Liver (tissue), 3 donors: ENCODE results near the gene NOL4L.

Experiments used
- EGR1 ChIP-seq, 2 donors: IDR thresholded peaks; 2 replicates each; pipeline ENCODE4 v1.6.1; 2016 to 2018; ENCODE audit warnings: antibody characterized with exemption in 2 of 2, low read depth in 2 of 2
- RXRA ChIP-seq, 2 donors: IDR thresholded peaks; 2 replicates each; pipeline ENCODE4 v1.6.1; 2017 to 2018; ENCODE audit warnings: antibody characterized with exemption in 2 of 2, mild to moderate bottlenecking in 1 of 2
- TF ChIP-seq, protein P1 (sequence below): fragments of 150-350 bp; IDR thresholded peaks from 2 replicates; pipeline ENCODE4 v1.5.1; 2017; ENCODE audit warnings: improper control_type of control experiment, low read depth, low read length; ENCODE audit not compliant: missing input control
- donor health status: healthy.
- donor health status: healthy.

DNA sequence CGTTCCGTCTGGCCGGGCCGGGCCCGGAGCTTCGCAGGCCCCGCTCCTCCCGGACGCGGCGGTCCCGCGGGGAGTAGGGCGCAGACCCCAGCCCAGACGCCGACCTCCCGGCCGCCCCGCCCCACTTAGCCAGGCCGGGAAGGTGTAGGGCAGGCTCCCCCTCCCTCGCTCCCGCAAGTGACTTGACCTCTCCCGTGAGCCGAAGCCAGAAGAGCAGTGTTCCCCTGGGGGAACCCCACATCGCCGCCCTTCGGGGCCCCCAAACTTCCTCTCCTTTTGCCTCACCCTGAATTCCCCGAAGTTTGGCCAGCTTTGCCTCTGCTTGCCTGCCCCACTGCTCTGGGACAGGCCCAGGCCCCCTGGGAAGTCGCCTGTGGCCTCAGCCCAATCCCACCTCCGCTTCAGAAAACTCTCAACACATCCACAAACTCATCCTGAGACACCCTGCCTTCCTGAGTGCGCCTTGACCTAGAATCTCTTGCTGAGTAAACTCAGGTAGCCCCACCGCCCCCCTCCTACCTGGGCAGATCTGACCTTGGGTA lies 524 bp upstream of the NOL4L start:
- no peak for TF ChIP-seq EGR1 (IDR thresholded peaks at IDR 0.05; ENCODE audit: low read depth in 2 of 2)
- TF ChIP-seq, protein P1, sequence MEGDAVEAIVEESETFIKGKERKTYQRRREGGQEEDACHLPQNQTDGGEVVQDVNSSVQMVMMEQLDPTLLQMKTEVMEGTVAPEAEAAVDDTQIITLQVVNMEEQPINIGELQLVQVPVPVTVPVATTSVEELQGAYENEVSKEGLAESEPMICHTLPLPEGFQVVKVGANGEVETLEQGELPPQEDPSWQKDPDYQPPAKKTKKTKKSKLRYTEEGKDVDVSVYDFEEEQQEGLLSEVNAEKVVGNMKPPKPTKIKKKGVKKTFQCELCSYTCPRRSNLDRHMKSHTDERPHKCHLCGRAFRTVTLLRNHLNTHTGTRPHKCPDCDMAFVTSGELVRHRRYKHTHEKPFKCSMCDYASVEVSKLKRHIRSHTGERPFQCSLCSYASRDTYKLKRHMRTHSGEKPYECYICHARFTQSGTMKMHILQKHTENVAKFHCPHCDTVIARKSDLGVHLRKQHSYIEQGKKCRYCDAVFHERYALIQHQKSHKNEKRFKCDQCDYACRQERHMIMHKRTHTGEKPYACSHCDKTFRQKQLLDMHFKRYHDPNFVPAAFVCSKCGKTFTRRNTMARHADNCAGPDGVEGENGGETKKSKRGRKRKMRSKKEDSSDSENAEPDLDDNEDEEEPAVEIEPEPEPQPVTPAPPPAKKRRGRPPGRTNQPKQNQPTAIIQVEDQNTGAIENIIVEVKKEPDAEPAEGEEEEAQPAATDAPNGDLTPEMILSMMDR: no peak
- no peak for TF ChIP-seq RXRA (IDR thresholded peaks at IDR 0.05)
